Kidney (tissue), 14 donors: ENCODE measurements around the gene TRPM2. TPM values are rescaled to one million over a fixed set of nuclear protein-coding genes. Genes with fewer than 3 reads are reported as not detected.

Source experiments
- DNase-seq, 5 donors: peaks; one replicate each; pipeline ENCODE4 v3.0.0-alpha.2; 2013 to 2020
- FAIRE-seq: peaks from 2 replicates; lab custom pipeline; 2012; peaks lifted over from hg19 to GRCh38; lab: Jason Lieb, UNC
- H3K27ac ChIP-seq, 2 donors: one replicate each; pipeline ENCODE4 v1.7.0; 2013; ENCODE audit warnings: low read depth in 2 of 2, low read length in 2 of 2, inconsistent platforms in 1 of 2
- H3K27me3 ChIP-seq: one replicate; pipeline ENCODE4 v1.7.1; 2013; ENCODE audit warnings: low read length, inconsistent platforms; ENCODE audit not compliant: control insufficient read depth, insufficient read depth
- H3K36me3 ChIP-seq, 3 donors: one replicate each; pipeline versions ENCODE4 v1.7.0 to v1.7.1; 2013; ENCODE audit warnings: low read length in 3 of 3, control low read depth in 1 of 3, inconsistent platforms in 1 of 3; ENCODE audit not compliant: insufficient read depth in 3 of 3, control insufficient read depth in 2 of 3
- H3K4me1 ChIP-seq, 3 donors: one replicate each; pipeline versions ENCODE4 v1.7.0 to v1.7.1; 2013; ENCODE audit warnings: low read length in 3 of 3, inconsistent platforms in 1 of 3, low read depth in 1 of 3; ENCODE audit not compliant: control insufficient read depth in 2 of 3, insufficient read depth in 2 of 3
- H3K4me3 ChIP-seq, 3 donors: one replicate each; pipeline versions ENCODE4 v1.7.0 to v1.8.1; 2013; ENCODE audit warnings: low read length in 3 of 3, control low read depth in 1 of 3, inconsistent platforms in 1 of 3
- H3K9ac ChIP-seq, 3 donors: one replicate each; pipeline versions ENCODE4 v1.7.0 to v1.7.1; 2013; ENCODE audit warnings: low read length in 3 of 3, control low read depth in 1 of 3, inconsistent platforms in 1 of 3
- H3K9me3 ChIP-seq, 3 donors: one replicate each; pipeline versions ENCODE4 v1.7.0 to v1.7.1; 2013; ENCODE audit warnings: low read length in 3 of 3, control low read depth in 1 of 3, inconsistent platforms in 1 of 3; ENCODE audit not compliant: control insufficient read depth in 2 of 3, insufficient read depth in 1 of 3
- CTCF ChIP-seq: IDR thresholded peaks from 3 replicates; pipeline ENCODE4 v1.5.1; 2012; ENCODE audit warnings: mild to moderate bottlenecking, moderate library complexity, borderline replicate concordance; ENCODE audit not compliant: insufficient read depth; ENCODE audit errors: extremely low read depth
- intact Hi-C: fragments of 100-400 bp; cut with DNase I; formaldehyde crosslinking; loops from one replicate; pipeline ENCODE4 v1.11.1; 2022
- polyA plus RNA-seq: library from polyadenylated mRNA; stranded (reverse); fragments of 350-450 nt; fragmentation: Illumina TruSeq; extraction: RNeasy Lipid Tissue Mini Kit (QIAGEN cat#74804); gene quantifications from one replicate; pipeline ENCODE4 v1.2.3, GENCODE V29; 2014; ENCODE audit warnings: low read depth, low replicate concordance; ENCODE audit not compliant: insufficient read depth
- total RNA-seq: library from RNA; stranded (reverse); fragmentation: NEBNext Ultra II Directional; extraction: Animal tissue kit (Norgen Biotek cat#: 25700); gene quantifications from one replicate; pipeline ENCODE4 v1.2.1, GENCODE V29; 2021
- donor health status: control.
- donor health status: control.
- donor health status: control.
- donor health status: control.
- donor health status: control.
- donor health status: DM: yes; HTN: yes; CAD: no.
- donor health status: Normal renal cell carcinoma (clear cell type).

TRPM2 gene
- total and polyA plus RNA-seq, 2 donors from 2014 or later, result 2.0 to 11.5 TPM

- H3K4me1 ChIP-seq, result peaks cover 0 to 4% (median 0%) of the 10 kb centered on the region in 3 donors
- no peak for TF ChIP-seq CTCF
- no peaks in the 10 kb centered on the region for H3K36me3 ChIP-seq
- no peaks in the 10 kb centered on the region for H3K27me3 ChIP-seq
- intact Hi-C loops, result no loop called here
- H3K9me3 ChIP-seq, result no peaks in the 10 kb centered on the region
- H3K27ac ChIP-seq, result no peak overlapping the region
- H3K9ac ChIP-seq, result no peak overlapping the region
- DNase-seq (peak in 1 of 5 donors; percentile 66), FAIRE-seq (no peak)
- no peak overlapping the region for H3K4me3 ChIP-seq
Observed at GRCh38 chr21:44344541-44345183, 8.8 kb upstream of the TRPM2 start.

- Histone ChIP-seq H3K36me3 (no peaks in the 10 kb centered on the region), H3K9ac (no peak overlapping the region), H3K4me3 (no peak overlapping the region), H3K9me3 (no peaks in the 10 kb centered on the region), H3K4me1 (no peaks in the 10 kb centered on the region), H3K27ac (no peak overlapping the region), H3K27me3 (no peaks in the 10 kb centered on the region)
- intact Hi-C loops, result no loop called here
- FAIRE-seq, result no peak
- DNase-seq, result peak in 1 of 5 donors; percentile 66
- no peak for TF ChIP-seq CTCF
Observed at GRCh38 chr21:44345495-44345894, 7.9 kb upstream of the TRPM2 start.

GRCh38 chr21:44347911-44348451 is 5.4 kb upstream of the TRPM2 start:
- Histone ChIP-seq H3K27ac (no peak overlapping the region), H3K27me3 (peaks cover 7% of the 10 kb centered on the region), H3K4me1 (no peaks in the 10 kb centered on the region), H3K36me3 (no peaks in the 10 kb centered on the region), H3K9ac (no peak overlapping the region), H3K4me3 (no peak overlapping the region), H3K9me3 (no peaks in the 10 kb centered on the region)
- DNase-seq, result peak in 1 of 5 donors; percentile 68
- FAIRE-seq, result no peak
- no peak for TF ChIP-seq CTCF
- intact Hi-C loops, result no loop called here

DNA sequence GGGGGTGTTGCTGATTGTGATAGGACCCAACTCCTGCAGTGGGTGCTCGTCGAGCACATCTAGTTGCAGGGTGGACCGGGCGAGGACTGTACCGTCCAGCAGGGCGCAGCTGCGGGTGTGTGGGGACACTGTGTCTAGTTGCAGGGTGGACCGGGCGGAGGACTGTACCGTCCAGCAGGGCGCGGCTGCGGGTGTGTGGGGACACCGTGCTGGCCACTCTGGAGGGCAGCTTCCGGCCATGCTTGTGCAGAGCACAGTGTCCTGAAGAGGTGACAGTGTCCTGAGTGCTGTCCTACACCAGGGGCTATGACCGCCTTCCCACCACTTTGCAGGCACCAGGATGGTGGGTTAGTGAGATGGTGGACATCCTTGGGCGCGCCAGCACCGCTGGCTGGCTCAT is 4.6 kb upstream of the TRPM2 start:
- Histone ChIP-seq H3K9ac (no peak overlapping the region), H3K4me3 (no peak overlapping the region), H3K27ac (no peak overlapping the region), H3K36me3 (no peaks in the 10 kb centered on the region), H3K27me3 (peaks cover 7% of the 10 kb centered on the region), H3K4me1 (no peaks in the 10 kb centered on the region), H3K9me3 (no peaks in the 10 kb centered on the region)
- intact Hi-C loops, result no loop called here
- TF ChIP-seq CTCF, result no peak
- no peak for FAIRE-seq
- peak in 1 of 5 donors; percentile 58 for DNase-seq
